ENCODE data around the gene KCNK15. TPM values are rescaled to one million over a fixed set of nuclear protein-coding genes. Genes with fewer than 3 reads are reported as not detected.

KCNK15 gene
- total RNA-seq (2021) = 0.33 and 0.39 TPM in 2 replicates
- long read RNA-seq = 0 reads

DNA sequence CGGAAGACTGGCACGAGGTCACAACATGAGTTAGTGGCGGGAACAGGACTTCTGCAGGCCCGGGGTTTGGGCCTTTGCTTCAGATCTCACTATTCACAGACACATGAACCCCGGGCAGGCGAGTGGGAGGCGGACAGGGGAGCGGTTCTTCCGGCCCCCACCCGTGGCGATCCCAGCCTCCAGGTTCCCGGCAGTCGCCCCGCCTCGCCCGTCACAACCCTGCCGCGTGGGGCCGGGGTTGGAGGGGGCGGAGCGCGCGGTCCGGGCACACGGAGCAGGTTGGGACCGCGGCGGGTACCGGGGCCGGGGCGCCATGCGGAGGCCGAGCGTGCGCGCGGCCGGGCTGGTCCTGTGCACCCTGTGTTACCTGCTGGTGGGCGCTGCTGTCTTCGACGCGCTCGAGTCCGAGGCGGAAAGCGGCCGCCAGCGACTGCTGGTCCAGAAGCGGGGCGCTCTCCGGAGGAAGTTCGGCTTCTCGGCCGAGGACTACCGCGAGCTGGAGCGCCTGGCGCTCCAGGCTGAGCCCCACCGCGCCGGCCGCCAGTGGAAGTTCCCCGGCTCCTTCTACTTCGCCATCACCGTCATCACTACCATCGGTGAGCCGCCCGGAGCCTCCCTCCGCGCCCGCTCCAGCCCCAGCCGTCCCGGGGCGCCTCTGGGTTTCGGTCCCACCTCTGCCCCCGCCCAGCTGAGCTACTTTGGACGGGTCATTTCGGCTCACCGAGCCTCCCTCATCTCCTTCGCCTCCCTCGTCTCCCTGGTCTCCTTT, at the start of gene KCNK15:
Gene KCNK15, plus strand, starts transcription at position 268 of the 769 bp plus-strand sequence. Its CDS starts 46 bp downstream, at position 314.
- H4K91ac ChIP-seq (ENCODE audit: insufficient read length, low read depth, low read length) = no peak within 1 kb of the TSS
- H3K23ac ChIP-seq (ENCODE audit: insufficient read length, low read depth, low read length) = no peak within 1 kb of the TSS
- no peak within 1 kb of the TSS for H4K5ac ChIP-seq (ENCODE audit: insufficient read length, low read depth, low read length)
- no peak within 1 kb of the TSS for H2BK20ac ChIP-seq (ENCODE audit: low read depth, low read length, poor library complexity, severe bottlenecking)
- no peak within 1 kb of the TSS; a peak in 1 of 7 replicates for H3K27ac Mint-ChIP-seq
- H3K27ac ChIP-seq (ENCODE audit: insufficient read length, low read depth, low read length) = no peak within 1 kb of the TSS
- H2BK15ac ChIP-seq (ENCODE audit: low read depth, low read length) = no peak within 1 kb of the TSS
- no peak within 1 kb of the TSS for H3K56ac ChIP-seq (ENCODE audit: insufficient read length, low read depth, low read length)
- H2BK12ac ChIP-seq (ENCODE audit: insufficient read length, low read depth, low read length) = no peak within 1 kb of the TSS
- peaks cover 78% of the 10 kb centered on the region for H3K27me3 Mint-ChIP-seq (ENCODE audit: low read depth)
- WGBS (ENCODE audit: extremely low coverage, insufficient read length, low lambda C conversion rate) = no CpG with 5 or more reads among the region's 81 CpGs
- no peak within 1 kb of the TSS for H2AK5ac ChIP-seq (ENCODE audit: insufficient read length, low read length)
- DNase-seq = no peak
- H3K9ac ChIP-seq (ENCODE audit: extremely low read depth, insufficient read length, low read length) = peak within 1 kb of the TSS; percentile 27
- H3K36me3 Mint-ChIP-seq (ENCODE audit: insufficient read depth in 1 of 3, low read depth in 3 of 3) = no peaks in the 10 kb centered on the region
- no peaks in the 10 kb centered on the region for H3K79me2 ChIP-seq (ENCODE audit: insufficient read depth, low read length)
- no peak within 1 kb of the TSS for H2BK120ac ChIP-seq (ENCODE audit: low read depth, low read length, poor library complexity, severe bottlenecking)
- H3K9me3 ChIP-seq (ENCODE audit: control insufficient read depth, low read depth, low read length) = no peaks in the 10 kb centered on the region
- peaks cover 7% of the 10 kb centered on the region; the same call in 1 of the 2 replicates for H3K27me3 ChIP-seq (ENCODE audit: insufficient read depth, low read length)
- H3T11ph ChIP-seq (ENCODE audit: low read length) = no peak within 1 kb of the TSS
- no peaks in the 10 kb centered on the region; a peak in 1 of 5 replicates for H3K9me3 Mint-ChIP-seq
- H3K4me3 Mint-ChIP-seq = peak within 1 kb of the TSS; percentile 62 to 77
- no peaks in the 10 kb centered on the region for H4K20me1 ChIP-seq (ENCODE audit: control insufficient read depth, insufficient read depth, insufficient read length)
- no peak within 1 kb of the TSS for H3K4ac ChIP-seq (ENCODE audit: low read depth, low read length)
- peak within 1 kb of the TSS; percentile 58 for H3K14ac ChIP-seq (ENCODE audit: insufficient read depth, low read length)
- TF ChIP-seq, protein P1, sequence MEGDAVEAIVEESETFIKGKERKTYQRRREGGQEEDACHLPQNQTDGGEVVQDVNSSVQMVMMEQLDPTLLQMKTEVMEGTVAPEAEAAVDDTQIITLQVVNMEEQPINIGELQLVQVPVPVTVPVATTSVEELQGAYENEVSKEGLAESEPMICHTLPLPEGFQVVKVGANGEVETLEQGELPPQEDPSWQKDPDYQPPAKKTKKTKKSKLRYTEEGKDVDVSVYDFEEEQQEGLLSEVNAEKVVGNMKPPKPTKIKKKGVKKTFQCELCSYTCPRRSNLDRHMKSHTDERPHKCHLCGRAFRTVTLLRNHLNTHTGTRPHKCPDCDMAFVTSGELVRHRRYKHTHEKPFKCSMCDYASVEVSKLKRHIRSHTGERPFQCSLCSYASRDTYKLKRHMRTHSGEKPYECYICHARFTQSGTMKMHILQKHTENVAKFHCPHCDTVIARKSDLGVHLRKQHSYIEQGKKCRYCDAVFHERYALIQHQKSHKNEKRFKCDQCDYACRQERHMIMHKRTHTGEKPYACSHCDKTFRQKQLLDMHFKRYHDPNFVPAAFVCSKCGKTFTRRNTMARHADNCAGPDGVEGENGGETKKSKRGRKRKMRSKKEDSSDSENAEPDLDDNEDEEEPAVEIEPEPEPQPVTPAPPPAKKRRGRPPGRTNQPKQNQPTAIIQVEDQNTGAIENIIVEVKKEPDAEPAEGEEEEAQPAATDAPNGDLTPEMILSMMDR (conservative IDR thresholded peaks at IDR 0.05) = no peak
- H3K18ac ChIP-seq (ENCODE audit: insufficient read length, low read depth, low read length) = peak within 1 kb of the TSS; percentile 38
- peak within 1 kb of the TSS; percentile 92 for H3K4me2 ChIP-seq (ENCODE audit: insufficient read depth, insufficient read length, low read length)
- peaks cover 8% of the 10 kb centered on the region for H3K23me2 ChIP-seq (ENCODE audit: insufficient read length, low read depth, low read length, poor library complexity, severe bottlenecking)
- H3K4me1 Mint-ChIP-seq = peaks cover 12 to 33% of the 10 kb centered on the region in 2 experiments
- H3K79me1 ChIP-seq (ENCODE audit: insufficient read depth, low read depth, low read length, poor library complexity, severe bottlenecking) = no peaks in the 10 kb centered on the region
- no peak within 1 kb of the TSS for H2BK5ac ChIP-seq (ENCODE audit: insufficient read length, low read length)
- H3K4me1 ChIP-seq (ENCODE audit: insufficient read depth, low read length) = no peaks in the 10 kb centered on the region
- no peak within 1 kb of the TSS for H4K8ac ChIP-seq (replicated peaks; ENCODE audit: insufficient read length, low read depth, low read length)
- no peak within 1 kb of the TSS for H2AFZ ChIP-seq (ENCODE audit: low read length)
